Fibroblast of lung (primary cell): Measurements from ENCODE around the gene TMEM234.

Source experiments
- EZH2 ChIP-seq: IDR thresholded peaks from 2 replicates; pipeline ENCODE4 v1.5.1; 2012; ENCODE audit warnings: low read length, control low read depth, mild to moderate bottlenecking; ENCODE audit errors: missing control alignments
- TF ChIP-seq, protein P1 (sequence below), 2 donors: IDR thresholded peaks in 1 of 2; conservative IDR thresholded peaks in 1 of 2; 1 replicate in 1 of 2; 2 replicates in 1 of 2; pipeline ENCODE4 v1.5.1; 2011 to 2012; ENCODE audit warnings: low read length in 2 of 2, control low read depth in 1 of 2, inconsistent platforms in 1 of 2, low read depth in 1 of 2, mild to moderate bottlenecking in 1 of 2

DNA sequence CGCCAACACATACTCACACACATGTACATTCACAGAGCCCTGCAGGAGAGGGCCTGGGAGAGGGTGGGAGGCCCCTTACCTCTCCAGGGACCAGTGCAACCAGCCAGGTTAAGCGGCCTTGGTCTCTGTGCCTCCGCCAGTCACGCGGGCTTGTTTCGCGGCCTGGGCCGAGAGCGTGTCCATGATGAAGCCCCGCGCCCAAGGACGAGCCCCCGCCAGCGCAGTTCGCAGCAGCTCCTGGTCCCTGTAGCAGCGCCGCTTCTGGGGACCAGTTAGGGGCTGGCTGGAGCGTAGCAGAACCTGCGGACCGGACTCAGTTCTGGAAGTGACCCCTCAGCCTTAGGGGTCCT, 17.6 kb upstream of the TMEM234 start:
- no peak for TF ChIP-seq EZH2
- TF ChIP-seq, protein P1, sequence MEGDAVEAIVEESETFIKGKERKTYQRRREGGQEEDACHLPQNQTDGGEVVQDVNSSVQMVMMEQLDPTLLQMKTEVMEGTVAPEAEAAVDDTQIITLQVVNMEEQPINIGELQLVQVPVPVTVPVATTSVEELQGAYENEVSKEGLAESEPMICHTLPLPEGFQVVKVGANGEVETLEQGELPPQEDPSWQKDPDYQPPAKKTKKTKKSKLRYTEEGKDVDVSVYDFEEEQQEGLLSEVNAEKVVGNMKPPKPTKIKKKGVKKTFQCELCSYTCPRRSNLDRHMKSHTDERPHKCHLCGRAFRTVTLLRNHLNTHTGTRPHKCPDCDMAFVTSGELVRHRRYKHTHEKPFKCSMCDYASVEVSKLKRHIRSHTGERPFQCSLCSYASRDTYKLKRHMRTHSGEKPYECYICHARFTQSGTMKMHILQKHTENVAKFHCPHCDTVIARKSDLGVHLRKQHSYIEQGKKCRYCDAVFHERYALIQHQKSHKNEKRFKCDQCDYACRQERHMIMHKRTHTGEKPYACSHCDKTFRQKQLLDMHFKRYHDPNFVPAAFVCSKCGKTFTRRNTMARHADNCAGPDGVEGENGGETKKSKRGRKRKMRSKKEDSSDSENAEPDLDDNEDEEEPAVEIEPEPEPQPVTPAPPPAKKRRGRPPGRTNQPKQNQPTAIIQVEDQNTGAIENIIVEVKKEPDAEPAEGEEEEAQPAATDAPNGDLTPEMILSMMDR (conservative IDR thresholded peaks at IDR 0.05 in 1 of 2, IDR thresholded peaks at IDR 0.05 in 1 of 2; ENCODE audit: low read depth in 1 of 2, low read length in 2 of 2) = no peak
